HEK293T (cell line): ENCODE data around the gene LARP4B.

Experiments used
- ARNT ChIP-seq: fragments of 450-650 bp; IDR thresholded peaks from 2 replicates; pipeline ENCODE4 v1.6.1; 2017; ENCODE audit warnings: mild to moderate bottlenecking
- SUZ12 ChIP-seq: fragments of 450-650 bp; IDR thresholded peaks from 2 replicates; pipeline ENCODE4 v1.6.1; 2016; ENCODE audit warnings: mild to moderate bottlenecking

DNA sequence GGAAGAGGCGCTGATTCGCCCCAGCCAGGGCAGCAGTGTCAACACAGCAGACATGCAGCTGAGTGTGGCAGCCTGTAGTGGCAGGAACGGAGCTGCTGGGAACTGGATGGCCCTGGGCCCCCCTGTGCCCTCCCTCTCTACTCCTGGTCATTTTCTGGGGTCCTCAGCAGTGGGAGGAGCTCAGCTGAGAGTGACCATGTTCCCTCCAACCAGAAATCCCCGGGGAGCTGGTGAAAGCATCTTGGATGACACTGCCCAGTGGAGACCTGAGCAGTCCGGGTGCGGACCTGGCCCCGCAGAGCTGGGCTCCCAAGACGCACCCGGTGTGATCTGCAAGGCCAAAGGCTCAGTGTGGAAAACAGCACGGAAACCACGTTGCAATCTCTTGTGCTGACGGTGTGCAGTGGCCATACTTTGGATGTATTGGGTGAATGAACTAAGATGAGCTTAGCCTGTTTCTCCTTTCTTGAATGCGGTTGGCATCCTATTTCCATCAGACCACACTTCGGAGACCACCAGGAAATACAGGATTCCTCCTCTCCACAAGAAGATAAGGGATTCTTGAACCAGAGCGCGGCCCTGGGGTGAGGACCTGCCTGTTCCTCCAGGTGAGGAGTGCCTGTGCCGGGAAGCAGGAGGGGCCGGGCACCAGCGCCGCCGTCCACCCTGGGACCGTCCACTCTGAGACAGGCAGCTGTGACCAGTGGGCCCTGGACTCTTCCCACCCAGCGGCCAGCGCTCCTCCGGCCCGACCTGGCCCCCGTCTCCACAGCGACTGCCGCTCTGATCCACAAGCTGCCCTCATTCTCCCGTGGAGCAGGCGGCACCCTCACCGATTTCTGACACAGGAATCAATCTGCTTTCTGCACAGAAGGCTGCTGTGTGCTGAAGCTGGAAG lies 148.5 kb downstream of the LARP4B start:
- no peak for TF ChIP-seq ARNT
- TF ChIP-seq SUZ12: no peak
